Measurements from ENCODE around the gene PPP2R5A. TPM values are rescaled to one million over a fixed set of nuclear protein-coding genes. Genes with fewer than 3 reads are reported as not detected.

The PPP2R5A gene
- total RNA-seq, 2 donors from 2014 or later: 48.8 to 81.5 TPM

GRCh38 chr1:212329105-212329504 lies 43.9 kb downstream of the PPP2R5A start:
- H3K27me3 ChIP-seq: no peaks in the 10 kb centered on the region
- H3K27ac ChIP-seq: no peak overlapping the region
- DNase-seq (ENCODE audit: low spot score): no peak
- H3K4me3 ChIP-seq: no peak overlapping the region
- H3K9me3 ChIP-seq: no peaks in the 10 kb centered on the region
- TF ChIP-seq, protein P1, sequence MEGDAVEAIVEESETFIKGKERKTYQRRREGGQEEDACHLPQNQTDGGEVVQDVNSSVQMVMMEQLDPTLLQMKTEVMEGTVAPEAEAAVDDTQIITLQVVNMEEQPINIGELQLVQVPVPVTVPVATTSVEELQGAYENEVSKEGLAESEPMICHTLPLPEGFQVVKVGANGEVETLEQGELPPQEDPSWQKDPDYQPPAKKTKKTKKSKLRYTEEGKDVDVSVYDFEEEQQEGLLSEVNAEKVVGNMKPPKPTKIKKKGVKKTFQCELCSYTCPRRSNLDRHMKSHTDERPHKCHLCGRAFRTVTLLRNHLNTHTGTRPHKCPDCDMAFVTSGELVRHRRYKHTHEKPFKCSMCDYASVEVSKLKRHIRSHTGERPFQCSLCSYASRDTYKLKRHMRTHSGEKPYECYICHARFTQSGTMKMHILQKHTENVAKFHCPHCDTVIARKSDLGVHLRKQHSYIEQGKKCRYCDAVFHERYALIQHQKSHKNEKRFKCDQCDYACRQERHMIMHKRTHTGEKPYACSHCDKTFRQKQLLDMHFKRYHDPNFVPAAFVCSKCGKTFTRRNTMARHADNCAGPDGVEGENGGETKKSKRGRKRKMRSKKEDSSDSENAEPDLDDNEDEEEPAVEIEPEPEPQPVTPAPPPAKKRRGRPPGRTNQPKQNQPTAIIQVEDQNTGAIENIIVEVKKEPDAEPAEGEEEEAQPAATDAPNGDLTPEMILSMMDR (IDR thresholded peaks at IDR 0.05): no peak
- H3K36me3 ChIP-seq: peaks cover 33% of the 10 kb centered on the region
- peaks cover 0 to 4% of the 10 kb centered on the region in 2 donors for H3K4me1 ChIP-seq

- Histone ChIP-seq H3K27ac (no peak overlapping the region), H3K36me3 (peaks cover 31% of the 10 kb centered on the region), H3K27me3 (no peaks in the 10 kb centered on the region), H3K4me1 (peaks cover 0 to 7% of the 10 kb centered on the region in 2 donors), H3K4me3 (no peak overlapping the region), H3K9me3 (no peaks in the 10 kb centered on the region)
- TF ChIP-seq, protein P1 (IDR thresholded peaks at IDR 0.05): no peak
- DNase-seq (ENCODE audit: low spot score): no peak
These were observed 55.9 kb downstream of the PPP2R5A start for GRCh38 chr1:212341090-212341489.

- no peaks in the 10 kb centered on the region for H3K9me3 ChIP-seq
- DNase-seq (ENCODE audit: low spot score): no peak
- H3K4me1 ChIP-seq: peaks cover 0 to 7% of the 10 kb centered on the region in 2 donors
- H3K36me3 ChIP-seq: peaks cover 46% of the 10 kb centered on the region
- H3K4me3 ChIP-seq: no peak overlapping the region
- no peaks in the 10 kb centered on the region for H3K27me3 ChIP-seq
- TF ChIP-seq, protein P1 (IDR thresholded peaks at IDR 0.05): no peak
- H3K27ac ChIP-seq: no peak overlapping the region
These were observed 59.7 kb downstream of the PPP2R5A start for GRCh38 chr1:212344905-212345304.

DNA sequence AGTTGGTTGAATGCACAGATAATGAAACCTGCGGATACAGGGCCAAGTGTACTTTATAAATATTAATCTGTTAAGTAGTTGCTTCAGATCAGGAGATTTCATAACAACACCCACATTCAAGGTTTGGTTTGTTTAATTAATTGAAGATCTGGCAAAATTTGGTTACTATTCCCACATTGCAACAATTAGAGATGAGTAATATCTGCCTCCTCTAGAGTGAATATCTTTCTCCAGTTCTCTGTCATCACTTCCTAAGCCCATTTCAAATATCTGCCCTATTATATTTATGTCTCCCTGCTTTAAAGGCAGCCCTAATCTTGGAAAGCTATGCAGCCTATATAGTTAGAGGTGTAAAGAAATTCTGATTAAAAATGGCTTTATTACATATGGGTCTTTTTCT lies 61.4 kb downstream of the PPP2R5A start:
- TF ChIP-seq, protein P1 (IDR thresholded peaks at IDR 0.05): no peak
- H3K36me3 ChIP-seq: peaks cover 51% of the 10 kb centered on the region
- peaks cover 0 to 7% of the 10 kb centered on the region in 2 donors for H3K4me1 ChIP-seq
- H3K27me3 ChIP-seq: no peaks in the 10 kb centered on the region
- no peak overlapping the region for H3K4me3 ChIP-seq
- no peaks in the 10 kb centered on the region for H3K9me3 ChIP-seq
- DNase-seq (ENCODE audit: low spot score): no peak
- no peak overlapping the region for H3K27ac ChIP-seq

GRCh38 chr1:212351588-212352362 lies 66.6 kb downstream of the PPP2R5A start:
- no peak for DNase-seq (ENCODE audit: low spot score)
- Histone ChIP-seq H3K4me3 (no peak overlapping the region), H3K27ac (no peak overlapping the region), H3K27me3 (no peaks in the 10 kb centered on the region), H3K9me3 (no peaks in the 10 kb centered on the region), H3K4me1 (no peaks in the 10 kb centered on the region), H3K36me3 (peaks cover 56% of the 10 kb centered on the region)
- TF ChIP-seq, protein P1 (IDR thresholded peaks at IDR 0.05): no peak

- no peaks in the 10 kb centered on the region for H3K27me3 ChIP-seq
- no peaks in the 10 kb centered on the region for H3K9me3 ChIP-seq
- no peaks in the 10 kb centered on the region for H3K4me1 ChIP-seq
- no peak for DNase-seq (ENCODE audit: low spot score)
- H3K36me3 ChIP-seq: peaks cover 52% of the 10 kb centered on the region
- TF ChIP-seq, protein P1 (IDR thresholded peaks at IDR 0.05): no peak
- no peak overlapping the region for H3K4me3 ChIP-seq
- H3K27ac ChIP-seq: no peak overlapping the region
These were observed 68.0 kb downstream of the PPP2R5A start for GRCh38 chr1:212353181-212353580.
